NCI-H524 treated with DMSO at 0.1 percent for 48 hours (cell line): ENCODE results near the gene ZNF213.
"Not testable (repeated sequence)": the region's sequence is repeated elsewhere in the genome, so short reads cannot be mapped to it uniquely, and the experiment has no call there.

Source experiments
- DNase-seq: peaks from one replicate; lab custom pipeline; 2025; lab: John Stamatoyannopoulos, UW

ZNF213 gene

GRCh38 chr16:3129137-3130131 is 5.4 kb upstream of the ZNF213 start:
- peak; percentile 24 for DNase-seq

DNA sequence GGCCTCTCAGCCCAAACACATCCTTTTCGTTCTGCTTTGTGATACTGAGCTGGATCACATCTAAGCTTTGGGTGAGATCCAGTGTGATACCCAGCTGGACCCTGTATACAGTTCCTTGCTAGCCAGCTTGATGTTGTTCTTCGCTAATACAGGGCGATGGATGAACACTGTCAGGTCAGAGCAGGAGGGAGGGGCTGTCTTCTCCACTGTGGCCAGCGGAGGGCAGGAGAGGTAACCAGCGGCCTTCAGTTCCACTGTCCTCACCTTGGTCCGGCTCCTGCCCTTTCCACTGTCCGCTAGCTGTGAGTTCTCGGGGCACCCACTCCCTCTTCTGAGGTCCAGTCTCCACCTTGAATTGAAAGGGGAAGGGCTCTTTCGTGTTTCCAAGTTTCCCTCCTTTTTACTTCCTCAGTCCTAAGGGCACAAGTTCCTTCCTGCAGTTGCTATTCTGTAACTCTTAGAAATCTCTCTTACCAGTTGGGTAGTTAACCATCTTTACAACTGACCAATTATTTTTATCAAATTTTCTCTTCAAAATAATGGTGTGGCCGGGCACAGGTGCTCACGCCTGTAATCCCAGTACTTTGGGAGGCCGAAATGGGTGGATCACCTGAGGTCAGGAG is 3.0 kb upstream of the ZNF213 start:
- no peak for DNase-seq

DNA sequence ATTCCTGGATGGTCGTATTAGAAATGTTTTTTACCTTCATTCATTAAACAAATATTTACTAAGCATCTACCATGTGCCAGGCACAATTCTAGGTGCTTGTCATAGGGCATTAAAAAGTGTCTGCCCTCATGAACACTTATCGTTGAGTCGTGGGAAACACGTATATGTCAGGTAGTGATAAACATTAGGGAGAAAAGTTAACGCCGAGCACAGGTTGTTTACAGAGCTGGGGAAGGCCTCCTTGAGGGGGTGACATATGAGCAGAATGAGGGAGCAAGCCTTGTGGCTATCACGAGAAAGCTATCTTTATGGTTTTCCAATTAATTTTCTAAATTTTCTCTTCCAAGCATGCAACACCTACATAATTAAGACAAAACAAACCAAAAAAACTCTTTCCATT is 985 bp upstream of the ZNF213 start:
- DNase-seq = no peak

GRCh38 chr16:3135126-3135715 is 392 bp downstream of the ZNF213 start:
- no peak for DNase-seq

GRCh38 chr16:3137267-3137666 is 2.4 kb downstream of the ZNF213 start:
- no peak for DNase-seq

GRCh38 chr16:3138342-3138741 is 3.5 kb downstream of the ZNF213 start:
- DNase-seq = no peak

DNA sequence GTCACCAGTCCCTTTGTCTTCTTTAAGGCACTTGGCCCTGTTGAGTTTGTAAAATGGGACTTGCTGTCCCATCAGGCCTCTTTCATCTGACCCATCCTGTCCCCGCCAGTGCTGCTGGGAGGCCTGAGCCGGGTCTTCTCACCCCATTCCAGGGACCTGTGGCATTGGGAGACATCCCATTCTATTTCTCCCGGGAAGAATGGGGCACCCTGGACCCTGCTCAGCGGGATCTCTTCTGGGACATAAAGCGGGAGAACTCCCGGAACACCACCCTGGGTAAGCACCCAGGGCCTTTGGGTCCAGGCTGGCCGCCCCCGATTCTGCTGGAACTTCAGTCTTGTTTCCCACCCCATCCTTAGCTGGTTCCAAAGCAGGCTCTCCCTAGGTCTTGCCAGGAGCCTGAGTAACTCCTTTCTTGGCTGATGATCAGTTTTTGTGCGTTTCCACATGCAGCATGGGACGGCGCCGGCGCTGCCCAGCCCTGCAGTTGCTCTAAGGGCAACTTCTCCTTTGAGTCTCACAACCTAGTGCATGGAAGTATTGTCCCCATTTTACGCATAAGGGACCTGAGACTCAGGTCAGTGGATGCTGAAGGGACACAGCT is 4.1 kb downstream of the ZNF213 start:
- DNase-seq = no peak

DNA sequence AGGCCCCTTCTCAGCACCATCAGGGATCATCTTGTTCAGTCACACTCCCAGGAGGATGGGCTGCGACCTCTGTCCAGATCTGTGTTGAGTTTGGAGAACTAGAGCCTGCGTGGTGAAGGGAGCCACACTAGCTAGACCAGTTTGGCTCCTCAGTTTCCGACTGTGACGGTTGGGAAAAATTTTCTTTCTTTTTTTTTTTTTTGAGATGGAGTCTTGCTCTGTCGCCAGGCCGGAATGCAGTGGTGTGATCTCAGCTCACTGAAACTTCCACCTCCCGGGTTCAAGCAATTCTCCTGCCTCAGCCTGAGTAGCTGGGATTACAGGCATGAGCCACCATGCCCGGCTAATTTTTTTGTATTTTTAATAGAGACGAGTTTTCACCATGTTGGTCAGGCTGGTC is 4.7 kb downstream of the ZNF213 start:
- not testable (repeated sequence) for DNase-seq

GRCh38 chr16:3140603-3141427 is 6.0 kb downstream of the ZNF213 start:
- DNase-seq = no peak

- DNase-seq = no peak
These were observed 7.0 kb downstream of the ZNF213 start for GRCh38 chr16:3141781-3142311.

GRCh38 chr16:3142327-3142726 is 7.5 kb downstream of the ZNF213 start:
- no peak for DNase-seq

DNA sequence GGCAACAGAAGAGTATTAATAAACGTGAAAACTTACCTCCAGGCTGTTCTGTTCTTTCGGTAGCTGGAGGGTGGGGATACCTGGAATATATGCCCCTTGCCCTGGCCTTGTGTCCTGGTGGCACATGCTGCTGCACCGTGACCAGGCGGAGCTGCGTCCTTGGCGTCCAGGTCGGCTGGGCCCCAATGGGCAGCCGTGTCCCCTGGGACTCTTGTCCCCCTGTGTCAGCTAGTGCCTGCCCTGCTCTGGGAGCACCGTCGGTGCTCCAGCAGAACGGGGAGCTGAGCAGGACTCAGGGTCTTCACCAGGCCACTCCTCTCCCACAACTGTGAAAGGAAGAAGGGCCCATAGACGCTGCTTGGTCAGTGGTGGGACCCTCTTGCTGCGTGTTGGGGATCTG is 7.9 kb downstream of the ZNF213 start:
- no peak for DNase-seq

DNA sequence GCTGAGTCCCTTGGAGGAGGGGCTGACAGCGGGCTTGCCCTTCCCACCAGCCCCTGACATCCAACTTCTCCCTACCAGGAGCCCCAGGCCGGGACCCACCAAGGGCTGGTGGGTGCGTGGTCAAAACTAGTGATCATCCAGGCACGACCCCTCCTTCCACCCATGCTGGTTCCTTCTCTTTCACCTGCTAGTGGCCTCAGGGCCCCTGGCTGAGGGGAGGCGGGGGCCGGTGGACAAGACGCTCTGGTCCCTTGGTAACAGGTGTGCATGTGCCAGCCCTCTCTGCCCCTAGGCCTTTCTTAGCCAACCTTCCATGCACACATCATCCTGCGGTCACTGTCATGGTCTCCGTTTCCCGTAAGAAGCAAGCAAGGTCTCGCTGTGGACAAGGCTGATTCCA is 8.4 kb downstream of the ZNF213 start:
- no peak for DNase-seq

GRCh38 chr16:3143598-3144320 is 8.9 kb downstream of the ZNF213 start:
- DNase-seq = peak; percentile 31

- DNase-seq = no peak
These were observed 9.6 kb downstream of the ZNF213 start for GRCh38 chr16:3144321-3144983.

DNA sequence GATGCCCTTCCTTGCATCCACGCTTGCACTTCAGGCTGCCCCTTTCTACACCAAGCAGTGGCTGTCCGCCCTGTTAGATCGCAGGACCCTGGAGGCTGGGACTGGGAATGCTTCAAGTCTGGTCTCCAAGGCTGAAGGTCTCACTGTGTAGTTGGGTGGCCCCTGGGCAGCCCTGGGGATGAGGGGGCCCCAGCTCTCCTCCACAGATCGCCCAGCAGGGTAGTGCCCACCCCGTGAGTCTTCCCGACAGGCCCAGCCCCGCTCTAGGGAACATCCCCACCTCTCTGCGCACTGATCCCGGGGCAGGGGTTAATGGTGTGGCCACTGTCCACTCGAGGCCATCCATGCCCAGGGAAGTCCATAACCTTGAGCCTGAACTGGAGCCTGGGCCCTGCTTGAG is 10.3 kb downstream of the ZNF213 start:
- no peak for DNase-seq

DNA sequence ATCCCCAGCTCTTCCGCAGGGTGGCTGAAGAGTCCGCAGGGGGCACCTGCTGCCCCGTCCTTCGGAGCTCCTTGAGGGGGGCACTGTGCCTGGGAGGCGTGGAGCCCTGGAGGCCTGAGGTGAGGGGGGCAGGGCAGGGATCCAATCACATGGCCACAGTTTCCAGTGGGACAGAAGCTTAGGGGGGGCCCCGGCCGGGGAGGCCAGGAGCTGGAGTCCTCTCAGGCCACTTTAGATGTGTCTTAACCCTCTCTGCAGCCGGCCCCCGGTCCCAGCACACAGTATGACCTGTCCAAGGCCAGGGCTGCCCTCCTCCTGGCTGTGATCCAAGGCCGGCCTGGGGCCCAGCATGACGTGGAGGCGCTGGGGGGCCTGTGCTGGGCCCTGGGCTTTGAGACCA is 10.8 kb downstream of the ZNF213 start:
- no peak for DNase-seq

DNA sequence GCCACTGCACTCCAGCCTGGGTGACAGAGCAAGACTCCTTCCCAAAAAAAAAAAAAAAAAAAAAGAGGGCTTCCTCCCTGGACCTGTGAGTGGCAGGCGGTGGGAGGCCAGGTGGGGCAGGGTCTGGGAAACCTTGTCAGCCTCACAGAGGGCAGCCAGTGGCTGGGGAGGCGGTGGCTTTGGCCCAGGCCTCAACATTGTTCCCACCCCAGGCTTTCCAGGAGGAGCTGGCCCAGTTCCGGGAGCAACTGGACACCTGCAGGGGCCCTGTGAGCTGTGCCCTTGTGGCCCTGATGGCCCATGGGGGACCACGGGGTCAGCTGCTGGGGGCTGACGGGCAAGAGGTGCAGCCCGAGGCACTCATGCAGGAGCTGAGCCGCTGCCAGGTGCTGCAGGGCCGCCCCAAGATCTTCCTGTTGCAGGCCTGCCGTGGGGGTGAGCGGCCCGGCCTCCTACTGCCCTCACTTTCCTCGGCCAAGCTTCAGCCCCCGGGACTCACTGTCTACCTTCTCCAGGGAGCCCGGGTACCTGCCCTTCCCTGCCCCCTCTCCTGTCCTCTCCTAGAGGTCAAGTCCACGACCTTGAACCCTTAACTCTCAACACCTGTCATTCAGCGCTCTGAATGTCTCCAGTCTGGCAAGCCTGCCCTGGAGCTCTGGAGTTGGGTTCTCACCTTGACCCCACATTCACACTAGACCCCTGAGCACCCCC is 12.4 kb downstream of the ZNF213 start:
- no peak for DNase-seq

DNA sequence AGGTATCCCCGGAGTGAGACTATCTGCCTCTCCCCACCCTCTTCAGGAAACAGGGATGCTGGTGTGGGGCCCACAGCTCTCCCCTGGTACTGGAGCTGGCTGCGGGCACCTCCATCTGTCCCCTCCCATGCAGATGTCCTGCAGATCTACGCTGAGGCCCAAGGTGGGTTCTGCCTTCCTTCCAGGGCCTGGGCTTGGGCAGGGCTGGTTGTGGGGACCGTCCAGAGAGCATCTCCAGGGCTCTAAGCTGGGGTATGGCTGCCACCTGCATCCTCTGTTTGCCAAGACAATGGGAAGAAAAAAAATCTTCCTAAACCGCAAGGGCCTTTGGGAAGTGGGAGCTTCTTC is 12.9 kb downstream of the ZNF213 start:
- DNase-seq = no peak
